SJSA1 (cell line): ENCODE measurements around the gene PPM1L. TPM values are rescaled to one million over a fixed set of nuclear protein-coding genes. Genes with fewer than 3 reads are reported as not detected.

ENCODE experiments used
- DNase-seq, 2 experiments: peaks; one replicate each; pipeline ENCODE4 v3.0.0-alpha.2; 2015 to 2020; ENCODE audit warnings: low spot score in 2 of 2, low read depth in 1 of 2
- H3K27ac ChIP-seq: fragments of 250-450 bp; sonication (Bioruptor Pico); 2 replicates; pipeline ENCODE4 v1.5.1; 2020; ENCODE audit warnings: mild to moderate bottlenecking, moderate library complexity
- H3K27me3 ChIP-seq: fragments of 250-450 bp; sonication (Bioruptor Pico); replicated peaks from 2 replicates; pipeline ENCODE4 v1.5.1; 2020; ENCODE audit warnings: mild to moderate bottlenecking, moderate library complexity
- H3K36me3 ChIP-seq: fragments of 250-450 bp; sonication (Bioruptor Pico); 2 replicates; pipeline ENCODE4 v1.5.1; 2020; ENCODE audit warnings: mild to moderate bottlenecking
- H3K4me1 ChIP-seq: fragments of 250-450 bp; sonication (Bioruptor Pico); replicated peaks from 2 replicates; pipeline ENCODE4 v1.6.1; 2021; ENCODE audit warnings: mild to moderate bottlenecking
- H3K4me3 ChIP-seq: fragments of 250-450 bp; sonication (Bioruptor Pico); 2 replicates; pipeline ENCODE4 v1.5.1; 2020; ENCODE audit warnings: mild to moderate bottlenecking
- H3K9me3 ChIP-seq: fragments of 250-450 bp; sonication (Bioruptor Pico); replicated peaks from 2 replicates; pipeline ENCODE4 v1.5.1; 2020; ENCODE audit warnings: mild to moderate bottlenecking
- total RNA-seq: library from RNA; depleted of rRNA; stranded (reverse); fragments of >200 nt; shearing (Covaris generic); gene quantifications from 2 replicates; pipeline ENCODE4 v1.2.3, GENCODE V29; 2014

PPM1L gene
- total RNA-seq, 1 experiment from 2014 or later: 0.24 TPM

DNA sequence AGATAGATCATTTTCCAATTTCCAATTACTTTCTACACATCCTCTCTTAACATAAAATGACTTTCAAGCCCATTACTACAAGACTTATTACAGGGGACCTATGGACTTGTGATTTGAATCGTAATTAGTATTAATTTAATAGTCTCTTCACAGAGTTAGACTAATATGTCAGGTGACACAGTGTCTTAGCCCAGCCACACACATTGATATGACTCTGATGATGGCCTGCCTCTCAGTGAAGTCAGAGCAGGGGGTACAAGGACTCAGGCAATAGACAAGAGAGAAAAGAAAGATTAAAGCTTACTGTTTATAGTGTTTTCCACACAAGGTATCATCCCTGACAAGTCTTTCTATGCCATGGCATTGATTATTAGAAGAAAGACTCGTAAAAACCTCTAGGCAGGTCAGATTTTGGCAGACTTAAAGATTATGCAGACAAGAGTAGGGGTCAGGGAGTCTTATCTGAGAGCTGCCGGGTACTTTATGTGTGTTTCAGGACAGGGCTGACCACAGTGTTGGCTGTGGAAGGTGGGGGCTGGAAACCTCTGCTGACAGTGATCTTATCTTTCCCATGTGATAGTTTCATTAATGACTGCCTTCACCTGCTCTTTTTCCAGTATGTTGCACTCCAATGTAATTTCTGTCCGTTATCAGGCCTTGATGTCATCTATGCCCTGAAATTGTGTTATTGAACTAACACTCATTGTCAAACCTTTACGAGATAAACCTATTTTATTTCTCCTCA lies 299.0 kb downstream of the PPM1L start:
- H3K4me1 ChIP-seq: no peaks in the 10 kb centered on the region
- DNase-seq: no peak

DNA sequence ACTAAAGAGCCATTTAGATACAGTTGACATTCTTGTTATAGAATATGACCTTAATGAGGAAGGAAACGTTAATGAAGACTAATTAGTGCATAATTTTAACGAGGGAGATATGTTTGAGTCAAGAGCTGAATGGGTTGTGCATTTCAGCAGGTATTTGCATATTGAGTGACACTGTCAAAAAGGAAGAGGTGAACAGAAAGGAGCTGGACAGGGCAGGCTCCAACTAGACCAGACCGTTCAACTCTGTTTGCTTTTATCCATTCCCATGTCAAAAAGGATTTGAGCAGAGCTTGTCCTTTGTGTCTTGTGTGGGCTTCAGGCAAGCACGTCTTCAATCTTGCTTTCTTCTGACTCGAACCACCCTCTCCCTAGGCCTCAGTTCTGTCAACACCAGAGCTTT lies 308.4 kb downstream of the PPM1L start:
- H3K27me3 ChIP-seq: no peaks in the 10 kb centered on the region
- no peaks in the 10 kb centered on the region for H3K36me3 ChIP-seq
- H3K9me3 ChIP-seq: no peaks in the 10 kb centered on the region
- no peak overlapping the region for H3K27ac ChIP-seq
- DNase-seq: no peak
- no peak overlapping the region for H3K4me3 ChIP-seq
- H3K4me1 ChIP-seq: peaks cover 9% of the 10 kb centered on the region

More for the DNA sequence above, 299.0 kb downstream of the PPM1L start:
- H3K27me3 ChIP-seq: no peaks in the 10 kb centered on the region
- no peaks in the 10 kb centered on the region for H3K9me3 ChIP-seq
- H3K27ac ChIP-seq: no peak overlapping the region
- H3K4me3 ChIP-seq: no peak overlapping the region
- no peaks in the 10 kb centered on the region for H3K36me3 ChIP-seq

GRCh38 chr3:161066930-161067329 lies 310.9 kb downstream of the PPM1L start:
- Histone ChIP-seq H3K4me3 (no peak overlapping the region), H3K27me3 (no peaks in the 10 kb centered on the region), H3K36me3 (no peaks in the 10 kb centered on the region), H3K4me1 (peaks cover 28% of the 10 kb centered on the region), H3K9me3 (no peaks in the 10 kb centered on the region), H3K27ac (no peak overlapping the region)
- DNase-seq: no peak

DNA sequence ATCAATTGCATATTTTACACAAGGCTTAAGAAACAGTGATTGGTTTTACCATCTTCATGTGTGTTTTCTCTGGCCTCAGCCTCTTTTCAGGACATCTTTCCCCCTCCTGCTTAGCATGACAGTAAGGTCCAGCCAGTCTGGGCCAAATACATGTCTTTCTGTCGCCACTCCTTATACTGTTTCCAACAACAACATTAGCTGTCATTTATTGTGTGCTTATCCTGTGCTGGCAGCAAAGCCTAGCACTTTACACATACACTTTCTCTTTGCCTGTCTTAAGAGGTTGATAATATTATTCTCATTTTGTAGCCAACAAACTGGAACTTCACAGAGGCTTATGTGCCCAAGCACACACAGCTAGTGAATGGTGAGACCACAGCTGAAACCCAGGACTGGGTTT lies 311.3 kb downstream of the PPM1L start:
- Histone ChIP-seq H3K9me3 (no peaks in the 10 kb centered on the region), H3K27ac (no peak overlapping the region), H3K36me3 (no peaks in the 10 kb centered on the region), H3K27me3 (no peaks in the 10 kb centered on the region), H3K4me3 (no peak overlapping the region), H3K4me1 (peaks cover 28% of the 10 kb centered on the region)
- DNase-seq: no peak

- peaks cover 28% of the 10 kb centered on the region for H3K4me1 ChIP-seq
- H3K36me3 ChIP-seq: no peaks in the 10 kb centered on the region
- H3K27me3 ChIP-seq: no peaks in the 10 kb centered on the region
- peak overlapping the region; percentile 73 for H3K27ac ChIP-seq
- H3K4me3 ChIP-seq: no peak overlapping the region
- no peaks in the 10 kb centered on the region for H3K9me3 ChIP-seq
- DNase-seq: peak; percentile 69 to 75
Measured at GRCh38 chr3:161069511-161070251, 313.6 kb downstream of the PPM1L start.

- H3K27ac ChIP-seq: peak overlapping the region; percentile 73
- no peak overlapping the region for H3K4me3 ChIP-seq
- H3K27me3 ChIP-seq: no peaks in the 10 kb centered on the region
- peaks cover 28% of the 10 kb centered on the region for H3K4me1 ChIP-seq
- no peaks in the 10 kb centered on the region for H3K36me3 ChIP-seq
- H3K9me3 ChIP-seq: no peaks in the 10 kb centered on the region
- DNase-seq: no peak
Measured at GRCh38 chr3:161070252-161070930, 314.4 kb downstream of the PPM1L start.

GRCh38 chr3:161070980-161071663 lies 315.1 kb downstream of the PPM1L start:
- no peak for DNase-seq
- Histone ChIP-seq H3K4me1 (peaks cover 28% of the 10 kb centered on the region), H3K27ac (peak overlapping the region; percentile 73; the same call in 1 of the 2 replicates), H3K36me3 (no peaks in the 10 kb centered on the region), H3K9me3 (no peaks in the 10 kb centered on the region), H3K4me3 (no peak overlapping the region), H3K27me3 (no peaks in the 10 kb centered on the region)

- Histone ChIP-seq H3K27ac (no peak overlapping the region), H3K9me3 (no peaks in the 10 kb centered on the region), H3K36me3 (no peaks in the 10 kb centered on the region), H3K4me1 (peaks cover 28% of the 10 kb centered on the region), H3K4me3 (no peak overlapping the region), H3K27me3 (no peaks in the 10 kb centered on the region)
- DNase-seq: no peak
Measured at GRCh38 chr3:161072211-161072621, 316.2 kb downstream of the PPM1L start.

DNA sequence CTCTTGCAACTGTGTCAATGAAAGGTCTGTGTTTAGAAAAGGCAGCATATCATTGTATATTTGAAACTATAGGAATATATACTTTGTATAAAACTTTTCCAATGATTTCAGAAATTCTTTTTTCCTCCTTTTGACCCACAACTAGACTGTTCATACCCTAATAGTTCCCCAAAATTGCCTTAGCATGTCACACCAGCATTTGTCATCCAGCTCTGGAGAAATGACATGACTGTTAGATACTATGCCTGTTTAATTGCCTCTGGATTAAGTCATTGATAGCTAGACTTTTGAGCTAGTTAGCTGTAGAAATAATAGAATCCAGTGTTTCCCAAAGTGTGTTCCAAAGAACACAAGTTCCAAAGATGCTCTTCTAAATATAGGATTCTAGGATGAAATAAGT lies 316.7 kb downstream of the PPM1L start:
- no peaks in the 10 kb centered on the region for H3K36me3 ChIP-seq
- no peak overlapping the region for H3K4me3 ChIP-seq
- H3K27me3 ChIP-seq: no peaks in the 10 kb centered on the region
- peaks cover 28% of the 10 kb centered on the region for H3K4me1 ChIP-seq
- no peaks in the 10 kb centered on the region for H3K9me3 ChIP-seq
- DNase-seq: no peak
- no peak overlapping the region for H3K27ac ChIP-seq

GRCh38 chr3:161073181-161073580 lies 317.1 kb downstream of the PPM1L start:
- Histone ChIP-seq H3K9me3 (no peaks in the 10 kb centered on the region), H3K4me1 (peaks cover 28% of the 10 kb centered on the region), H3K27me3 (no peaks in the 10 kb centered on the region), H3K27ac (no peak overlapping the region), H3K4me3 (no peak overlapping the region), H3K36me3 (no peaks in the 10 kb centered on the region)
- DNase-seq: no peak

- H3K4me1 ChIP-seq: no peaks in the 10 kb centered on the region
- peaks cover 18% of the 10 kb centered on the region for H3K36me3 ChIP-seq
- no peak for DNase-seq
- H3K27me3 ChIP-seq: no peaks in the 10 kb centered on the region
- H3K4me3 ChIP-seq: no peak overlapping the region
- H3K27ac ChIP-seq: no peak overlapping the region
- no peaks in the 10 kb centered on the region for H3K9me3 ChIP-seq
Measured at GRCh38 chr3:161081633-161082032, 325.6 kb downstream of the PPM1L start.

GRCh38 chr3:161082063-161082462 lies 326.0 kb downstream of the PPM1L start:
- H3K27ac ChIP-seq: no peak overlapping the region
- no peaks in the 10 kb centered on the region for H3K27me3 ChIP-seq
- DNase-seq: no peak
- no peaks in the 10 kb centered on the region for H3K9me3 ChIP-seq
- H3K4me3 ChIP-seq: no peak overlapping the region
- no peaks in the 10 kb centered on the region for H3K4me1 ChIP-seq
- peaks cover 18% of the 10 kb centered on the region for H3K36me3 ChIP-seq

DNA sequence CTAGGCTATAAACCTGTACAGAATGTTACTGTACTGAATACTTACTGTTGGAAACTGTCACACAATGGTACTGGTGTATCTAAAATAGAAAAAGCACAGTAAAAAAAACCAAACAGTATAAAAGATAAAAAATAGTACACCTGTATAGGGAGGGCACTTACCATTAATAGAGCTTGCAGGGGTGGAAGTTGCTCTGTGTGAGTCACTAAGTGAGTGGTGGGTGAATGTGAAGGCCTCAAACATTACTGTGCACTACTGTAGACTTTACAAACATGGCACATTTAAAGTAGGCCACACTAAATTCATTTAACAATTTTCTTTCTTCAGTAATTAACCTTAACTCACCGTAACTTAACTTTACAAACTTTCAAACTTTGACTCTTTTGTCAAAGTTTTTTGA lies 327.1 kb downstream of the PPM1L start:
- H3K27ac ChIP-seq: no peak overlapping the region
- H3K4me3 ChIP-seq: no peak overlapping the region
- H3K36me3 ChIP-seq: peaks cover 18% of the 10 kb centered on the region
- no peaks in the 10 kb centered on the region for H3K4me1 ChIP-seq
- H3K9me3 ChIP-seq: no peaks in the 10 kb centered on the region
- no peaks in the 10 kb centered on the region for H3K27me3 ChIP-seq
- DNase-seq: no peak
